GM13977 (cell line): ENCODE data around the gene LHB.
"Not testable (repeated sequence)": the region's sequence is repeated elsewhere in the genome, so short reads cannot be mapped to it uniquely, and the experiment has no call there.

Experiments
- DNase-seq: peaks from one replicate; pipeline ENCODE4 v3.0.0; 2012; ENCODE audit warnings: low spot score
- in situ Hi-C: fragments of 300-500 bp; cut with MboI; formaldehyde crosslinking; loops from one replicate; pipeline ENCODE4 v1.12.0; 2022; ENCODE audit warnings: low sequenced_read_pairs, low pct_unique_long_range_greater_than_20kb, mixed read lengths, inconsistent platforms; ENCODE audit not compliant: unreplicated experiment
- TF ChIP-seq, protein P1 (sequence below): IDR thresholded peaks from 2 replicates; pipeline ENCODE4 v1.5.1; 2012; ENCODE audit warnings: mild to moderate bottlenecking, control low read depth; ENCODE audit not compliant: insufficient read depth; ENCODE audit errors: extremely low read depth, missing control alignments

LHB gene

DNA sequence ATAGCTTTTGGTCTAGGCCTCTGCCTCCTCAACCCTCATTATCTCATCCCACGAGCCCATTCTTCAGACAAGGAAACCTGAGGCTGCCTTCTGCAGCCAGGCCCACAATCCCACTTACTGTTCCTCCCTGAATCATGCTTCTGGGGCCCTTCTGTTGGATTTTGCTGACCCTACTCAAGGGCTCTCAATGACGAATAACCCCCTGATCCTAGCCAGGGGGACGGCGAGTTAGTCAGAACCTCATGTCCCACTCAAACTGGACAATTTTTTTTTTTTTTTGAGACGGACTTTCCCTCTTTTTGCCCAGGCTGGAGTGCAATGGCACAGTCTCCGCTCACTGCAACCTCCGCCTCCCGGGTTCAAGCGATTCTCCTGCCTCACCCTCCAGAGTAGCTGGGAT, 5.2 kb upstream of the LHB start:
- TF ChIP-seq, protein P1, sequence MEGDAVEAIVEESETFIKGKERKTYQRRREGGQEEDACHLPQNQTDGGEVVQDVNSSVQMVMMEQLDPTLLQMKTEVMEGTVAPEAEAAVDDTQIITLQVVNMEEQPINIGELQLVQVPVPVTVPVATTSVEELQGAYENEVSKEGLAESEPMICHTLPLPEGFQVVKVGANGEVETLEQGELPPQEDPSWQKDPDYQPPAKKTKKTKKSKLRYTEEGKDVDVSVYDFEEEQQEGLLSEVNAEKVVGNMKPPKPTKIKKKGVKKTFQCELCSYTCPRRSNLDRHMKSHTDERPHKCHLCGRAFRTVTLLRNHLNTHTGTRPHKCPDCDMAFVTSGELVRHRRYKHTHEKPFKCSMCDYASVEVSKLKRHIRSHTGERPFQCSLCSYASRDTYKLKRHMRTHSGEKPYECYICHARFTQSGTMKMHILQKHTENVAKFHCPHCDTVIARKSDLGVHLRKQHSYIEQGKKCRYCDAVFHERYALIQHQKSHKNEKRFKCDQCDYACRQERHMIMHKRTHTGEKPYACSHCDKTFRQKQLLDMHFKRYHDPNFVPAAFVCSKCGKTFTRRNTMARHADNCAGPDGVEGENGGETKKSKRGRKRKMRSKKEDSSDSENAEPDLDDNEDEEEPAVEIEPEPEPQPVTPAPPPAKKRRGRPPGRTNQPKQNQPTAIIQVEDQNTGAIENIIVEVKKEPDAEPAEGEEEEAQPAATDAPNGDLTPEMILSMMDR, result no peak
- in situ Hi-C loops, result no loop called here
- DNase-seq, result no peak

DNA sequence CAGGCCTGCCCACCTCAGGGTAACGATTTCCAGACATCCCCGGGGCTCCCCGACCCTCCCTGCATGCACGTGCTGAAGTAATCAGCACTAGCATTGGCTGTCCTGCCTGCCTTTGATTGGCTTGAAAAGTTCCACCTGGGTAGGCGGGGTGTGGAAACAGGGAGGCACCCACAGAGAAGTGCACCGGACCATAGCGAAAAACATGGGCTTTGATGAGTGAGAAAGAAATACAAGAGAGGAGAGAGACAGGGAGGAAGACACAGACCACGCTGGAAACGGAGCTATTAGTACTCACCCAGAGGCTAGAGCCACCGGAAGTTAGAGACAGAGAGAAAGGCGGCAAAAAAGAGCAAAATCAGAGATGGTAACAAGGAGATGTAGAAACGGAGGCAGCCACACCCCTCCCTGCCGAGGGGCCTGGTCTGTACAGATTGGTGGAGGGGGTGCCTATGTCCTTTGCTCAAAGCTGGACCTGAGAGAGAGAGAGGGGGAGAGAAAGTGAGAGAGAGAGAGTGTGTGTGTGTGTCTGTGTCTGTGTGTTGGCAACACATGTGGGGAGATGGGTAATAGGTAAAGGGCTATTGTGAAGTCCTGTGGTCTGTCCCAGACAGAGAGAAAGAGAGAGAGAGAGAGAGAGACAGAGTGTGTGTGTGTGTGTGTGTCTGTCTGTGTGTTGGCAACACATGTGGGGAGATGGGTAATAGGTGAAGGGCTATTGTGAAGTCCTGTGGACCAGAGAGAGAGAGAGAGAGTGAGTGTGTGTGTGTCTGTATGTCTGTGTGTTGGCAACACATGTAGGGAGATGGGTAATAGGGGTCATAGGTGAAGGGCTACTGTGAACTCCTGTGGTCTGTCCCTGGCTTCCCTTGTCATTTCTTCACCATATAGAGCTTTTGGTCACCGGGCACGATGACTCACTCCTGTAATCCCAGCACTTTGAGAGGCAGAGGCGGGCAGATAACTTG, 4.3 kb upstream of the LHB start:
- in situ Hi-C loops, result no loop called here
- peak; percentile 54 for DNase-seq
- TF ChIP-seq, protein P1, result no peak

DNA sequence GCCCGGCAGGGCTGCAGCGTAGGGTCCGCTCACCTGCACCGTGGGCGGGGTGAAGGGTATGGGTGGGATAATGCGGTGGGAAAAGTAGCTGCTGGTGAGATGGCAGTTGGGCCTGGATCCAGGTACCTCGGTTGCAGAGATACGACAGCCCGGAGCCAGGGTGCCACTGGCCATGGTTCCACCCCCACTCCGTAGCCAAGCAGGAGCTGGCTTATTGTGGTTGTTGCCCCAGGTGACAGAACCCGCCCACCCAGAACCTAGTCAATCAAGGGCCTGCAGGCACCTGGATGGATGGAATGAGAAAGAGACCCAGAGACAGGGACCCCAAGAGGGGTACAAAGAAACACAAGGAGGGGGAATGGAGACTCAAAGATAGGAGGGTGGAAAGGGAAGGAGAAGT, 3.5 kb upstream of the LHB start:
- in situ Hi-C loops, result no loop called here
- TF ChIP-seq, protein P1, result no peak
- DNase-seq, result no peak

DNA sequence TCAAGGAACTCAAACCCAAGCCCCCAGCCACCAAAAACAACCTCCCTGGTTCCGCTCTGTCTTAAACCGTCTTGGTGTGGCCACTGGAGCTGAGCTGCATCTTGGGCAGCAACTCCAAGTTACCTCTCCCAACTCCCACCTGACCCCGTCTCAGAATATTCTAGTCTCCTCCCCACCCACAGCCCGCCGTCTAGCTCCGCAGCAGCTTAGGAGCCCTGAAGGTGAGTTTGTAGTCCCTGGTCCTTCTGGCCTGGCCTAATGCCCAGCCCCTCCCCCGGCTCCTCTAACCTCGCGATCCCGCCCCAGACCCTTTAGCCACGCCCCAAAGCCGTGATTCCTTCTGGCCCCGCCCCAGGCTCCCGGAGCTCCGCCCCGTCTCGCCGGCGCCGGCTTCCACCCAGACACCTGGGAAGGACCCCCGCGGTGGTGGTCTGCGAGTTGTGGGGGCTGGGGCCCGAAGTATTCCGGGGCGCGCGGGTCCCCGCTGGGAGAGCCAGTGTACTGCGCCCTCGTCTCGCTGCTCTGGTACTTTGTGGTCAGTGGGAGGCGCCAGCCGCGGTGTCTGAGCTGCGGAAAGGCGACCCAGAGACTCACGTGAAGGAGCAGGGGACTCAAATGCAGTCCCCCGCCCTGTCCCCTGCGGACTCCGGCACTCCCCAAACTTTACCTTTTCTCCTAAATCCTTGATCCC, 2.5 kb upstream of the LHB start:
- peak; percentile 85 for DNase-seq
- TF ChIP-seq, protein P1, result peak; percentile 21
- in situ Hi-C loops, result no loop called here

DNA sequence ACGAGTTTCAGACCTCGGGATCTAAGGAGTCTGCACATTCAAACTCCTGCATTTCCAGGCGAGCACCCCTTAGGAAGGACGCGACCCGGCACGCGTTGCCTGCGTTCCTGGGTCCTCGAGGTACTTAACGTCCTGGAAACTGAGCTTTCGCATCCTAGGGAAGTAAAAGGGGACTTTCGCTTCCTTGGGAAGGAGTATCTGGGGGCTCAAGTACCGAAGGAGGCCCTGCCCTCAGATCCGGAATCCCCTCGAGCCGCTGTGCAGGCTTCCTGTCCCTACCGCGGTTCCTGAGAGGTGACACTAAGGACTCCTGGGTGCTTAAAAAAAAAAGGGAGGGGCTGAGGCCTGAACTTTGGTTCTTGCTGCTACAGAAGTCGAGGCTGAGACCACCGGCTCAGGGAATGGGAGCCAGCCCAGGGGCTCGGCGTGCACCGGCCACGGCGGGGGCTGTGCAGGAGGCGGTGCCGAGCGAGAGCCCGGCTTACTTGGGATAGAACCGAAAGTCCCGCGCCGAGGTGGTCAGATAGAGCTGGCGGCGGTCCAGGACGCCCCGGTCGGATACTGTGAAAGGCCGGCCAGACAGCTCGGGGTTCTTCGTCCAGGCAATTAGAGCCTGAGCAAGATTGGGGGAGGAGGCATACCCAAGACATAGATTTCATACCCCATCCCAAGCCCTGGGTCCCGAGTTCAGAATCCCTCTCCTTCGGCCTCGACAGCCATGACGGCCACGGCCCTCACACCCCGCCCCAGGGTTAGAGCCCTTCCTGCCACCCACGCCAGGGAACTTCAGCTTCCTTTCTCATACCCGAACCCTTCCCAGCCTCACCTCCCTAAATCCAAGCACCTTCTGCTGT, 1.7 kb upstream of the LHB start:
- DNase-seq, result peak; percentile 53
- in situ Hi-C loops, result not testable (repeated sequence)

DNA sequence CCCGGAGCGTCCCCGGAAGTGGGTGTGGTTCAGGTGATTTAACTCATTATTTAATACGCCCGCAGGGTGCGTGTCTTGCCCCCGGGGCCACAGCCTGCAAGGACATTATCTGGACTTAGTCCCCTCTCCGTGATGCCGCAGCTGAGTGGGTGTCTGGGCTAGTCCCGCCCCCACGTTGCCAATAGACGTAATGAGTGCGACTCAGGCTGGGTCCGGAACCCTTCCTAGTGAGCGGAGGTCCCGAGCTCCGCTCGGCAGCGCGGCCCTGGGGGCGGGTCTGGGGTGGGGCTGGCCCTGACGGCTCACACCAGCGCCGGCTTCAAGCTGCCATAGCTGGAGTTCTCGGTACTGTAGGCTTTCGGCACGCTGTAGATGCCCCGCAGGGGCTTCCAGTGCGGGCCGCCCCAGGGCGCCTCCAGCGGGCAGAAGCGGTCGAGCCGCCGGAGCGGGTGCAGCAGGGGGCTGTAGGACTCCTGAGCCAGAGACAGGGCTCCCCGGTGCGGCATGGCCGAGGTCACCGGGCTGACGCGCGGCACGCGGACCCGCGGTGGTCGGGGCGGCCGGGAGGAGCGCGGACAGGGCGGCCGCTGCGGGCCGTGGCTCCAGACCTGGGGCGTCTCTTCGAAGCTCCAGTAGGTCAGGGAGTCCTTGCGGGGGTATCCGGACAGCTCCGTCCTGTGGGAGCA, 918 bp upstream of the LHB start:
- TF ChIP-seq, protein P1, result peak; percentile 57
- peak; percentile 89 for DNase-seq
- in situ Hi-C loops, result no loop called here
